ENCODE results near the gene APBA1. TPM values are rescaled to one million over a fixed set of nuclear protein-coding genes. Genes with fewer than 3 reads are reported as not detected.

APBA1 gene
- 1 to 10 TPM; 5.2 to 9.2 (median 6.4) TPM for total RNA-seq
- polyA plus RNA-seq: 3.5 TPM
- long read RNA-seq, donor 1, partial matches to known transcripts: 0 of 1 reads
- long read RNA-seq, donor 1, other reads (novel, unspliced or antisense): 1 of 1 reads
- long read RNA-seq, donor 2, partial matches to known transcripts: 0 of 1 reads
- long read RNA-seq, donor 2, other reads (novel, unspliced or antisense): 1 of 1 reads
- long read RNA-seq, donor 3, partial matches to known transcripts: 0 of 5 reads
- long read RNA-seq, donor 3, other reads (novel, unspliced or antisense): 5 of 5 reads
- long read RNA-seq, donor 4, full-length matches to known transcripts: 2 of 4 reads
- long read RNA-seq, donor 4, partial matches to known transcripts: 1 of 4 reads
- long read RNA-seq, donor 4, other reads (novel, unspliced or antisense): 1 of 4 reads

DNA sequence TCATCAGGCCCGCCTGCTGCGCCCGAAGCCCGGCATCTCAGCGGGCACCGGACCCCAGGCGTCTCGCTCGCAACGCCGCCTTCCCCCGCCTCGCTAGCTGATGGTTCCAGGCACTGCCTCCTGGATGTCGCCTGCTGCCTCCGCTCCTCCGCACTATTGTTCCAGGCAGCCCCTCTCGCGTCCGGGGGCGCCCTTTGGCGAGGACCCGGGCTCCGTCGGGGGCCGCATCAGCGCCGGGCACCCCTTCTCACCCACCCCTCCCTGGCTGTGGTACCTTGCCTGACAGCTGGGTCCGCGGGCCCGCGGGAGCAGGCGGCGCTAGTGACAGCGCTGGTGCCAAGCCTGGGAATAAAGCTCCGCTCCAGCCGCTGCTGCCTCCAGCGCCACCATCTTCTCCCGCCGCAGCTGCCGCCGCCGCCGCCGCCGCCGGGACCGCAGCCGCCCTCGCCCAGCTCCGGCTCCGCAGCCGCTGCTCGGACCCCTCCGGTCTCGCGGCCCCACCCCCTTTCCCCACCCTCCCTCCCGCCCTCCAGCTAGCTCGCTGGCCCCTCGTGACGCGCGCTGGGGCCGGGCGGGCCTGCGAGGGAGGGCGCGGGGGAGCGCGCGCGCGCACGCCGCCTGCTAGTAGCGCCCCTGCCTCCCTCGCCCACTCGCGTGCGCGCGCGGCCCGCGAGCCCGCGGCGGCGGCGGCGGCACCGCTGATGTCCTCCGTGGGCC lies at the start of gene APBA1:
TSS of gene APBA1 (minus strand) at position 493 of the 717 bp plus-strand sequence.
- ATAC-seq (peak; percentile 87 to 92), DNase-seq (peak; percentile 78 to 94 (median 92))
- Histone ChIP-seq H3K27me3 (ENCODE audit: control insufficient read depth, insufficient read depth) (no peaks in the 10 kb centered on the region), H3K9me3 (ENCODE audit: control insufficient read depth, low read length) (no peaks in the 10 kb centered on the region), H3K27ac (ENCODE audit: low read length) (peak within 1 kb of the TSS; percentile 81), H3K4me3 (ENCODE audit: low read length) (peak within 1 kb of the TSS; percentile 82), H3K4me1 (ENCODE audit: control insufficient read depth, insufficient read depth, low read length) (no peaks in the 10 kb centered on the region)
- intact Hi-C loops (cut with DNase I): loop anchor here in 2 of 4 donors (5.0 to 10.0 kb wide), 3 partner anchors 117 to 203 kb away; no protein-coding TSS in a partner anchor
- under 1% methylated on average over 92 of the region's 92 CpGs for WGBS

DNA sequence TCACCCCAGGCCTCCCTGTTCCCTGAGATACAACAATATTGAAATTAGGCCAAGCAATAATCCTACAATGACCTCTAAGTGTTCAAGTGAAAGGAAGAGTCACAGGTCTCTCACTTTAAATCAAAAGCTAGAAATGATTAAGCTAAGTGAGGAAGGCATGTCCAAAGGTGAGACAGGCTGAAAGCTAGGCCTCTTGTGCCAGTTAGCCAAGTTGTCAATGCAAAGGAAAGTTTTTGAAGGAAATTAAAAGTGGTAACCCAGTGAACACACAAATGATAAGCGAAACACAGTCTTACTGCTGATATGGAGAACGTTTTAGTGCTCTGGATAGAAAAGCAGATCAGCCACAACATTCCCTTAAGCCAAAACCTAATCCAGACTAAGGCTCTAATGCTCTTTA lies 47.8 kb upstream of the APBA1 start:
- intact Hi-C loops (cut with DNase I): no loop called here
- ATAC-seq: no peak
- 75% methylated on average over 2 of the region's 2 CpGs for WGBS

DNA sequence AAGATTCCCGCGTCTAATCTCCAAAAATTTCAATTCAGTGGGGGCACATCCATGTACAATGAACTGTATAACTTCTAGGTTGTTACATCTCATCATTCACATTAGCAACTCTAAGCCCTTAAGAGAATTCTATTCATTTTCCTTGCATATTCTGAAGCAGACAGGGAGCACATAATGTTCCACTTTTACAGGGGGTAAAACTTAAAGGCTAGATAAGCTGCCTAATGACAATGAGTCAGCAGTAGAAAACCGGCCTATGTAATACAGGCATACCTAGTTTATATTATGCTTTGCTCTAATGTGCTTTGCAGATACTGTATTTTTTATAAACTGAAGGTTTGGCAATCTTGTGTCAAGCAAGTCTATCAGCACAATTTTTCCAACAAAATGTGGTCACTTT lies 47.2 kb upstream of the APBA1 start:
- no peak for DNase-seq
- Histone ChIP-seq H3K9me3 (ENCODE audit: control insufficient read depth, low read length) (no peaks in the 10 kb centered on the region), H3K4me1 (ENCODE audit: control insufficient read depth, insufficient read depth, low read length) (no peaks in the 10 kb centered on the region), H3K27ac (ENCODE audit: low read length) (no peak overlapping the region), H3K4me3 (ENCODE audit: low read length) (no peak overlapping the region), H3K27me3 (ENCODE audit: control insufficient read depth, insufficient read depth) (no peaks in the 10 kb centered on the region)
- 91% methylated on average over 3 of the region's 3 CpGs for WGBS
- ATAC-seq: no peak
- intact Hi-C loops (cut with DNase I): no loop called here

More for the DNA sequence above, 47.8 kb upstream of the APBA1 start:
- Histone ChIP-seq H3K9me3 (ENCODE audit: control insufficient read depth, low read length) (no peaks in the 10 kb centered on the region), H3K4me1 (ENCODE audit: control insufficient read depth, insufficient read depth, low read length) (no peaks in the 10 kb centered on the region), H3K27ac (ENCODE audit: low read length) (no peak overlapping the region), H3K27me3 (ENCODE audit: control insufficient read depth, insufficient read depth) (no peaks in the 10 kb centered on the region), H3K4me3 (ENCODE audit: low read length) (no peak overlapping the region)
- no peak for DNase-seq

DNA sequence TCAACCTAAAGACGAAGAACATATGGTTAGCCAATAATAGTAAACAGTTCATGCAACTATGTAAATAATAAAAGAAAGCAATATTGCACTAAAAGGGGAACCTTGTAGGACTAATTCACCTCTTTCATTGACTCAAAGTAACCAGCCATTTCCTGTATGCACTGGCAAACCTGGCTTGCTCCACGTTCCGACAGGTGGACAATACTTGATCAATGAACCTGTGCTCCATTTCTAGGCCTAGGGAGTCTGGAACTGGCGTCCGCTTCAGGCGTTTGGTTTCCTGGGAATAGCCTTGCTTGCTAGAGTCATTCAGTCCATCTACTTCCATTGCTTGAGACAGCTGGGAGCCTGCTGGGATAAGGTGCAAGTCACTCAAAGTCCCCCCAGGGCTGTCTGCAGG lies 46.0 kb upstream of the APBA1 start:
- WGBS: 95% methylated on average over 6 of the region's 6 CpGs
- ATAC-seq (no peak), DNase-seq (no peak)
- Histone ChIP-seq H3K4me3 (ENCODE audit: low read length) (no peak overlapping the region), H3K27me3 (ENCODE audit: control insufficient read depth, insufficient read depth) (no peaks in the 10 kb centered on the region), H3K4me1 (ENCODE audit: control insufficient read depth, insufficient read depth, low read length) (no peaks in the 10 kb centered on the region), H3K27ac (ENCODE audit: low read length) (no peak overlapping the region), H3K9me3 (ENCODE audit: control insufficient read depth, low read length) (no peaks in the 10 kb centered on the region)
- intact Hi-C loops (cut with DNase I): no loop called here

DNA sequence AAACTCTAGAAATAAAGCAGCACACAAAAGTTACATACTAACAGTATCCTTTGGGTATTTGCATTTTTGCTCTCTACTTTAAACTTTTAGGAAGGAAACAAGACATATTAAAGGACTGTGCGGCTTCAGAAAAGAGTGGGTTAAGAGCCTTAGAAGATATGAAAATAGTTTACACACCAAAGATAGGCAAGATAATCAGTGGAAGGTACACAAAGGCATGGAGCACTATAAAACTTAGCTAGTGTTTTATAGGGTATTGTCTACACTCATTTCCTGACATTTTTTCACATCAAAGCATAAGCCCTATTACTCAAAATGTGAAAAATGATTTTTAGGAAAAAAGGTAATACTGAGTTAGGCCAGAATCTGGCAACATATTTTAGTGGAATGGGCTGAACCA lies 43.7 kb upstream of the APBA1 start:
- H3K27me3 ChIP-seq (ENCODE audit: control insufficient read depth, insufficient read depth): no peaks in the 10 kb centered on the region
- H3K4me3 ChIP-seq (ENCODE audit: low read length): no peak overlapping the region
- intact Hi-C loops (cut with DNase I): no loop called here
- no peak for DNase-seq
- no peaks in the 10 kb centered on the region for H3K4me1 ChIP-seq (ENCODE audit: control insufficient read depth, insufficient read depth, low read length)
- no peak for ATAC-seq
- no peaks in the 10 kb centered on the region for H3K9me3 ChIP-seq (ENCODE audit: control insufficient read depth, low read length)
- WGBS: 100% methylated on average over 1 of the region's 1 CpG
- no peak overlapping the region for H3K27ac ChIP-seq (ENCODE audit: low read length)

DNA sequence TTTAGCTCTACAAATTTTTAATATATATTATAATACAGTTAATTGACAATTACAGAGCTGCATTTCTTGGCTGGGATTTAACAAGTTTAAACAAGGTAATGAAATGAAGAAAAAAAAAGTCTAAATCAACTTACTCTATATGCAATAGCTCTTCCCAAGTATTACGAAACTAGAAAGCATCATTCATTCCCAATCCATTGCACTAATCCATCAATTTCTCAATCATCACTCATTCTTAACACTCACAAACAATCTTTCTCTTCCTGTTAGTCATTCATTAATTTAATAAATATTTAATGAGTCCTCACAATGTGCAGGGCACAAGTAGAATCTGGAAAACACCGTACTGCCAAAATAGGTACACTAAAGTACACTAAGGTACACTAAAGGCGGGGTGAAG lies 42.9 kb upstream of the APBA1 start:
- Histone ChIP-seq H3K27me3 (ENCODE audit: control insufficient read depth, insufficient read depth) (no peaks in the 10 kb centered on the region), H3K4me1 (ENCODE audit: control insufficient read depth, insufficient read depth, low read length) (no peaks in the 10 kb centered on the region), H3K9me3 (ENCODE audit: control insufficient read depth, low read length) (no peaks in the 10 kb centered on the region), H3K27ac (ENCODE audit: low read length) (no peak overlapping the region), H3K4me3 (ENCODE audit: low read length) (no peak overlapping the region)
- intact Hi-C loops (cut with DNase I): no loop called here
- WGBS: 99% methylated on average over 3 of the region's 3 CpGs
- no peak for DNase-seq
- ATAC-seq: no peak

DNA sequence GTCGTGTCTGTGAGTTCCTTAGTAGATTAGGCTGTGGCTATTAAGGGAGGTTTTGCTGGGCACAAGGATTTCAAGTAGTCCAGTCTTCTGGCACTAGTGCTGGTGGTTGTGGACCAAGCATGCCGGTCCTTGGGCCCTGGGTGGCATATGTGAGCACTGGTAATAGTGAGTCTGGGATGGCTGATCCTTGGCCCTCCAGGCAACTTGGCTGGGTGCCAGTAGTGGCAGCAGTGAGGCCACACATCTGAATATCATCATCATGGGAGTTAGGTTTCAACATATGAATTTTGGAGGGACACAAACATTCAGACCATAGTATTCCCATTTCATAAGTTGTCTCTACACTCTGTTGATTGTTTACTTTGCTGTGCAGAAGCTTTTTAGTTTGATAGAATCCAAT lies 25.3 kb upstream of the APBA1 start:
- Histone ChIP-seq H3K27me3 (ENCODE audit: control insufficient read depth, insufficient read depth) (no peaks in the 10 kb centered on the region), H3K4me3 (ENCODE audit: low read length) (no peak overlapping the region), H3K9me3 (ENCODE audit: control insufficient read depth, low read length) (no peaks in the 10 kb centered on the region), H3K27ac (ENCODE audit: low read length) (no peak overlapping the region), H3K4me1 (ENCODE audit: control insufficient read depth, insufficient read depth, low read length) (no peaks in the 10 kb centered on the region)
- intact Hi-C loops (cut with DNase I): no loop called here
- DNase-seq (no peak), ATAC-seq (no peak)
- 90% methylated on average over 2 of the region's 2 CpGs for WGBS

DNA sequence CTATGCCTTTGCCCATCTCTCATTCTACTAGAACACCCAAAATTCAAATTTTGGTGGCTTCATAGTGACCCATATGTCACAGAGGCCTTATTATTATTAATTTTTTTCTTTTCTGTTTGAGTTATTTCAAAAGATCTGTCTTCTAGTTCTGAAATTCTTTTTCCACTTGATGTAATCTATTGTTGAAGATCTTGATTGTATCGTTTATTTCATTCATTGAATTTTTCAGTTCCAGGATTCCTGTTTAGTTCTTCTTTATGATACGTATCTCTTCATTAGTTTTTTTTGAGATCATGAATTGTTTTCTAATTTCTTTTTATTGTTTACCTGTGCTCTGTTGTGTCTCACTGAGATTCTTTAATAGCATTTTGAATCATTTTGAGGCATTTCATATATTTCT lies 24.6 kb upstream of the APBA1 start:
- WGBS: 93% methylated on average over 2 of the region's 2 CpGs
- Histone ChIP-seq H3K4me3 (ENCODE audit: low read length) (no peak overlapping the region), H3K27me3 (ENCODE audit: control insufficient read depth, insufficient read depth) (no peaks in the 10 kb centered on the region), H3K27ac (ENCODE audit: low read length) (no peak overlapping the region), H3K9me3 (ENCODE audit: control insufficient read depth, low read length) (no peaks in the 10 kb centered on the region), H3K4me1 (ENCODE audit: control insufficient read depth, insufficient read depth, low read length) (no peaks in the 10 kb centered on the region)
- intact Hi-C loops (cut with DNase I): no loop called here
- ATAC-seq: no peak
- DNase-seq: no peak

DNA sequence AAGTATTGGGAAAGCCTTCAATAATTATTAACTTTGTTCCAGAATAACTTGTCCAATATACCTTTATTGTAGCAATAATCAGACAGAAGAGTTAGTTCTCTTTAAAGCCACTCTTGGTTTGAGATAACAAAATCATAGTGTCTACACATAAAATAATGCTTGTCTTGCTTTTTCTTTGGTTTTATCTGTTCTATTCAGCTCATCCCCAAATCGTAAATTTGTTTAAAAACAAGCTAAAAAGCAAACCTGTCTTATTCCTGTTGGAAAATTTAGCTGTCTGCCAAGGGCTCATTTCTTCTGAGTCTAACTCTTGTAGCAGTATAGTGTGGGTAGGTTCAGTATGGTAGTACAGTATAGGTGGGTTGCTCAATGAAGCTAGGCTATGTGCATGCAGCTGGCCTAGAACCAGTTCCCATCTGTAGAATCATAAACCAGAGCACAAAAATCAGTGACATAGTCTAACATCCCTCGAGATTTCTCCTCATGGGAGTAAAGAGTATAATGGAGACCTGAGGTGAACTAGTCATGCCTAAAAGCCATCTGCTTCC lies 17.9 kb upstream of the APBA1 start:
- H3K27me3 ChIP-seq (ENCODE audit: control insufficient read depth, insufficient read depth): no peaks in the 10 kb centered on the region
- no peaks in the 10 kb centered on the region for H3K9me3 ChIP-seq (ENCODE audit: control insufficient read depth, low read length)
- no peak overlapping the region for H3K27ac ChIP-seq (ENCODE audit: low read length)
- DNase-seq (no peak), ATAC-seq (no peak)
- no peak overlapping the region for H3K4me3 ChIP-seq (ENCODE audit: low read length)
- 62% methylated on average over 2 of the region's 2 CpGs for WGBS
- intact Hi-C loops (cut with DNase I): no loop called here
- H3K4me1 ChIP-seq (ENCODE audit: control insufficient read depth, insufficient read depth, low read length): no peaks in the 10 kb centered on the region

DNA sequence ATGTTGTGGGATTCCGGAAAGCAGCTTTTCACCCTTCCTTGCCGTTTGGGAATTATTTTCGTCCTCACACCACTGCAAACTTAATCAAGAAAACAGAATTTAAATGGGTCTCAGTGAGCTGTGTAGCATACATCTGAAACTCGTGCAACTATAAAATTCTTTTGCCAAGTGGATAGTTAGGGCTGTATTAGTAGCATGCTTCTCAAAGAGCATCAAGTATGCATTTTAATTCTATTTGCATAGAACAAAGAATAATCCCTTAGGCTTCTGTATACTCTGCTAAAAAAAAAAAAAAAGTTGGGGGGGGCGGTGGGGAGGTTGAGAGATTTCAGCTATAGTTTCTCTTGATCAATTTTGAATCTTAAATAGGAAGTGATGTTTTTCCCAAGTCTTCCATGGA lies 11.8 kb upstream of the APBA1 start:
- DNase-seq (no peak), ATAC-seq (no peak)
- H3K27ac ChIP-seq (ENCODE audit: low read length): no peak overlapping the region
- H3K4me1 ChIP-seq (ENCODE audit: control insufficient read depth, insufficient read depth, low read length): no peaks in the 10 kb centered on the region
- no peak overlapping the region for H3K4me3 ChIP-seq (ENCODE audit: low read length)
- WGBS: 73% methylated on average over 5 of the region's 5 CpGs
- no peaks in the 10 kb centered on the region for H3K9me3 ChIP-seq (ENCODE audit: control insufficient read depth, low read length)
- intact Hi-C loops (cut with DNase I): no loop called here
- no peaks in the 10 kb centered on the region for H3K27me3 ChIP-seq (ENCODE audit: control insufficient read depth, insufficient read depth)

DNA sequence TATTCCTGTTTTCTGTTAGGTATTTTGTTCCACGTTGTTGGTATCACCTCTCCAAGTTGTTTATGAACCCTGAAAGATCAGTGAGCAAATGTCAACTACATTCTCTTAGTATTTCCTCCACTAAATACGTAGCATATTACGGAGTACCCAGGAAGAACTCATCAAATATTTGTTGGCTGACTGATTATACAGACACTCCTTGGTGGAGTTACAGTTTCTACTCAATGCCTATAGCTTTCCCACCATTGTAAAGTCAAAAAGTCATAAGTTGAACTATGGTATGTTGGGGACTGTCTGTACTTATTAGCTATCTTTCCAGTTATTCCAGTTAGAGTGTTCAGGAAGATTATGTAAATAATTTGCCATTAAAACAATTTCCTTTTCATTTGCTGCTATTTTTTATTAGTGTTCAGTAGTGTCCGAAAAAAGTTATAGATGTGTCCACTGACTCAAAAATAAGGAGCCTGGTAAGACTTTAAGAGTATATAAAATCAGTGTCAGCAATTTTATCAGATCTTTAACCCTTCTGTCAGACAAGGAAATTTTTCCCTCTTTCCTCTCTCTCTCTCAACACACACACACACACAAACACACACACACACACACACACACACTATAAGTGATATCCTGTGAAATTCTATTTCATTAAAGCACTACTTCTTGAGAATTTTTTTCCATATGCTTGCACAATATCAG lies 6.8 kb upstream of the APBA1 start:
- ATAC-seq (no peak), DNase-seq (no peak)
- Histone ChIP-seq H3K9me3 (ENCODE audit: control insufficient read depth, low read length) (no peaks in the 10 kb centered on the region), H3K27me3 (ENCODE audit: control insufficient read depth, insufficient read depth) (no peaks in the 10 kb centered on the region), H3K4me3 (ENCODE audit: low read length) (no peak overlapping the region), H3K4me1 (ENCODE audit: control insufficient read depth, insufficient read depth, low read length) (no peaks in the 10 kb centered on the region), H3K27ac (ENCODE audit: low read length) (no peak overlapping the region)
- intact Hi-C loops (cut with DNase I): loop anchor here in 1 of 4 donors (5.0 to 10.0 kb wide), 3 partner anchors 78 to 196 kb away; no protein-coding TSS in a partner anchor
- 78% methylated on average over 4 of the region's 4 CpGs for WGBS

All from right cardiac atrium (tissue), 5 donors.